Measurements from ENCODE around the gene ZNF628.
A peak's percentile ranks its signal among the peaks of the same experiment; 100 is the strongest.
"Not testable (repeated sequence)": the region's sequence is repeated elsewhere in the genome, so short reads cannot be mapped to it uniquely, and the experiment has no call there.

The ZNF628 gene

DNA sequence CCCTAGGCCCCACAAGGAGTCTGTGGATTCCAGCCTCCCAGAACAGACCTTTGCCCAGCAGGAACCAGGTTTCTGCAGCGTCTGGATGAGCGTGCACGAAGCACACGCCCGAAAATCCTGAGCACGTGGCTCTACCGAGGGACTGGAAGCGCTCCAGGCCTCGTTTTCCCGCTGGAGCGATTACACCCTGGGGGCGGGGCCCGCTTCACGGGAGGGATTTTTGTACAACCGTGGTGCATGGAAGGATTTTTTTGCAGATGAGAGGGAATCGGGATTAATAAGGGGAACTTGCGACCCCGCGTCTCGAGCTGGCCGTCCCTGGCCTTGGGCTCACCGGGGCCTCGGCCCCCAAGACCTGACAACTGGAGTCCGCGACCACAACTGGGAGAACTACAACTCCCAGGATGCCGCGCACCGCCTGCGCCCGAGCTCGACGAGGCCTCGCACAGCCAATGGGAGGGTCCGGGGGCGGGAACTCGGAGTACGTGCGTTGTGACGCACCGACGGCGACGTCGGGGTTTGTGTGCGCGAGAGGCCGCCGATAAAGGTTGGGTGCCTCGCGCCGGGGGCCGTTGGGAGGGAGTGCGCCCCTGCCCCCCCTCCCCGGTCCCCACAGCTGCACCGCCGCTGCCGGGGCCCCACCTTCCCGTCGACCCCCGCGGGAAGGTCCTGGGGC lies at the start of gene ZNF628:
Gene ZNF628, plus strand, starts transcription at position 518 of the 676 bp plus-strand sequence. CDS start 3,294 bp downstream, outside the sequence.
- peak; percentile 99 for DNase-seq

GRCh38 chr19:55431183-55431582 lies 45.2 kb upstream of the ZNF628 start:
- DNase-seq, result no peak

GRCh38 chr19:55432241-55432959 lies 44.0 kb upstream of the ZNF628 start:
- no peak for DNase-seq

DNA sequence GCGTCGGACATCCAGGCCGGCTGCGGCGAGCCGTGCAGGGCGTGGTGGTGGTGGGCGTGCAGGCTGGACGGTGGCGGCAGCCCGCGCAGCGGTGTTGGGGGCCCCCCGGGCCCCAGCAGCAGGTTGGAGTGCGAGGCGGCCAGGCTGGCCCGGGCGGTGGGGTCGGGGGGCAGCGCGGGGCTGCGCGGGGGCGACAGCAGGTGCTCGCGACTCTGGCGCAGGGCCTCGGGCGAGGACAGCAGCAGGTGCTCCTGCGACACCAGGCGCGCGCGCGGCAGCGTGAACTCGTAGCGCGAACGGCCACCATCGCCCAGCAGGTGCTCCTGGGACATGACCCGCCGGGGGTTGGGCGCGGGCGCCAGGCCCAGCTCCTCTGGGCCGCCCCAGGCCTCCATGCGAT lies 43.1 kb upstream of the ZNF628 start:
- DNase-seq, result no peak

- no peak for DNase-seq
Observed at GRCh38 chr19:55434356-55434919, 42.0 kb upstream of the ZNF628 start.

- no peak for DNase-seq
Observed at GRCh38 chr19:55435020-55435419, 41.4 kb upstream of the ZNF628 start.

DNA sequence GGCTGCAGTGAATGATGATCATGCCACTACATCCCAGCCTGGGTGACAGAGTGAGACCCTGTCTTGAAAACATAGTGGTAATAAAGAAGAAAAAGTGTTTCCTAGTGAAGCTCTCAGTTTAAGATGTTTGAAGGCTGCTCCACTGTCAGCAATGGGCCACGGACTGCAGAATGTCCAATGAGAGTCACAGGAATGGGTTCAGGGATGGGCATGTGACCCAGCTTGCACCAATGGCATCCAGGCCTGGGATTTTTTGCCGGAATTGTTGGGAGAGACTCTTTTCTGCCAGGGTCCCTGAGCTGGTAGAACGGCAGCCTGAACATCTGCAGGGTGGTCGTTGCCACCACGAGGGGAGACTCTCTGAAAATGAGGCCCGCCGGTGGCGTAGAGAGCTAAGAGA lies 39.6 kb upstream of the ZNF628 start:
- no peak for DNase-seq

- DNase-seq, result no peak
Observed at GRCh38 chr19:55437410-55437809, 39.0 kb upstream of the ZNF628 start.

- DNase-seq, result no peak
Observed at GRCh38 chr19:55439052-55439451, 37.4 kb upstream of the ZNF628 start.

DNA sequence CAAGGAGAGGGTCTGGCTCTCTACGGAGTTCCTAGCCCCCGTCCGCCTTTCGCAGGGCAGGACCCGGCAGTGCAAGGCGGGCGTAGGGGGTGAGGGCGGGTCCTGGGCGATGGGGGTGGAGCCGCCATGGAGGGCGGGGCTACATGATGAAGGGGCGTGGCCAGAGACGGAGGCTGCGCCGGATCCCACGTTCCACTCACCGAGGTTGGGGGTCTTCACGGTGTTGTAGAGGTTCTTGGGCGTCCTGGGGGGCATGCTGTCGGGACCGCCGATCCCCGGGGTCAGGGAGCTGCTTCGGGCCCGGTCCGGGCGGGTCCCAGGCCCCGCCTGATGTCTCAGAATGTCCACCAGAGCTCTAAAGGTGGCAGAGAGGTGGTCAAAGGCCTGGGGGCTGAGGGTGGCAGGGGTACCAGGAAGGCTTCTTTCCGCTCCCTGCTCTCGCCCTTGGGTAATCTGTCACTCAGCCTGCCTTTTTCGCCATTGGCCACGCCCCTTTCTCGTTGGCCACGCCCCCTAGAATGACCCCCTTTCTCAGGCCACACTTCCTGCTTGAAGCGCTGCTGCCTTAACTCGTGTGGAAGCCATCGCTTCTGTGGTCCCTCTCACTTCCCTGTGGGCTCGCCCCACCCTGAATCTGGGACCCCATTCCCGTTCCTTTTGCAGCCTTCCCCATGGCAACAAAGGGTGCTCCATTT lies 35.9 kb upstream of the ZNF628 start:
- no peak for DNase-seq

GRCh38 chr19:55441319-55441691 lies 35.1 kb upstream of the ZNF628 start:
- DNase-seq, result no peak

DNA sequence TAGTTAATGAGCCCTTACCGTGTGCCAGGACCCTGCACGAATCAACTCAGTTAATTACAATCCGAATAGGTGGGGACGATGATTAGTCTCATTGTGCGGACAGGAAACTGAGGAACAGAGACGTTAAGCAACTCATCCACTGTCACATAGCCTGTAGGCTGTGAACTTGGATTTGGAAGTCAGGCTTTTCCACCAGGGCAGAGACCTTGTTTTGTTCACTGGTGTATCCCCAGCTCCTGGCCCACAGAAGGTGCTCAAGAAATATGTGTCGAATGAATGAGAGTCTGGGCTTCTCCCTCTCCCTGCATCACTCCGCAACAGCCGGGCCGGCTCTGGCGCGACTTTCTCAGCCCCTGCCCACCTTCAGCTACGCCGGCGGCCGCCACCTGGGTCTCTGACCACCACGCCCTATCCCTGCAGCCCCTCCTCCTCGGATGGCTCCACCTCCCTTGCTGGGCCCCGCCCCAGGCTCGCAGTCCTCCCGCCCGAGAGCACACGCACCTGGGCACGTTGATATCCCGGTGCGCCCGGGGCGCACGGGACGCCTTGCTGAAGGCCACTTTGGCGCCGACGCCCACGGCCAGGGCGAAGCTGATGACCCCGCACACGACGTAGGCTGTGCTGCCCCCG lies 34.6 kb upstream of the ZNF628 start:
- no peak for DNase-seq

DNA sequence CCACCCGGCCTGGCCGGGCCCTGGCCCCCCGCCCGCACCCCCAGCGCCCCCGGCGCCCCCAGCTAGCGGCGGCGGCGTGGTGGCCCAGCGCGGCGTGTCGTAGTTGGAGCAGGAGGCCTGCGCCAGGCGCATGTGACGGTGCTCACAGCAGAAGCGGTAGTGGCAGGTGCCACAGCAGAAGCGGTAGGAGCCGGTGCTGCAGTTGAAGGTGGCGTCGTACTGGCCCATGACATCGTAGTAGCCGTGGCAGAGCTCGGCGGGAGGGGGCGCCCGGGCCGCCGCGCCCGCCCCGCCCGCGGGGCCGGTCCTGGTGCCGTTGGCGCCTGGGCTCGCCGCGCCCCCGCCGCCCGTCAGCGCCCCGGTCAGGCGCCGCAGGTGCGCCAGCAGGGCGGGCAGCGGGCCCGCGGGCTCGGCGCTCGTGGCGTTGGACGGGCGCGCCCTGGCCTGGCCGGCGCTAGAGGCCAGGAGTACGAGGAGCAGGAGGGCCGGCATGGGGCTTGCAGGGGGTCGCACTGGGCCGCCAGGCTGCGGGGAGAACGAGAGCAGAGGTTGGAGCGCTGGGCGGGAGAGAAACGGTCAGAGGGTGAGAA lies 34.0 kb upstream of the ZNF628 start:
- DNase-seq, result no peak

- no peak for DNase-seq
Observed at GRCh38 chr19:55443045-55443823, 33.2 kb upstream of the ZNF628 start, which contains the start of gene SHISA7. TSS of gene SHISA7 (minus strand) at chr19:55443300. CDS start at chr19:55442863, 437 bp downstream.

DNA sequence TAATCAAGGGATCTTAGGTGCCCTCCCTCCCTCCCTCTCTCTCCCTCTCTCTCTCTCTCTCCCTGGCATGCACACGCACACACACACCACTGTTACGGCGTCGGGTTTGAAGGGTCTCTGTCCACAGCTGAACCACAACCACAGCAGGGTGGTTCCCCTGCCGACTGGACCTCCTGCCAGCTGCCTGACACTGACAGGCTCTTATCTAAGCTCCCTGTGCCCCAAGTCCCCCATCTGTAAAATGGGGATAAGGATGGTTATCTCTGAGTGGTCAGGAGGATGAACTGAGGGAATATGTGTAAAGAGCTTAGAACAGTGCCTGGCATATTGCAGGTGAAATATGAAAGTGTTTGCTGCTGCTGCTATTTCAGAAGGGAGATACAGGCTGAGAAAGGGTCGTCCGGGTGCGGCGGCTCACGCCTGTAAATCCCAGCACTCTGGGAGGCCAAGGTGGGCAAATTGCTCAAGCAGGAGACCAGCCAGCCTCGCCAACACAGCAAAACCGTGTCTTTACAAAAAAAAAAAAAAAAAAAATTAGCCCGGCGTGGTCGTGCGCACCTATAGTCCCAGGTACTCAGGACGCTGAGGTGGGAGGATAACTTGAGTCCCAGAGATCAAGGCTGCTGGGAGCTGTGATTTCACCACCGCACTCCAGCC lies 32.5 kb upstream of the ZNF628 start:
- DNase-seq, result no peak

DNA sequence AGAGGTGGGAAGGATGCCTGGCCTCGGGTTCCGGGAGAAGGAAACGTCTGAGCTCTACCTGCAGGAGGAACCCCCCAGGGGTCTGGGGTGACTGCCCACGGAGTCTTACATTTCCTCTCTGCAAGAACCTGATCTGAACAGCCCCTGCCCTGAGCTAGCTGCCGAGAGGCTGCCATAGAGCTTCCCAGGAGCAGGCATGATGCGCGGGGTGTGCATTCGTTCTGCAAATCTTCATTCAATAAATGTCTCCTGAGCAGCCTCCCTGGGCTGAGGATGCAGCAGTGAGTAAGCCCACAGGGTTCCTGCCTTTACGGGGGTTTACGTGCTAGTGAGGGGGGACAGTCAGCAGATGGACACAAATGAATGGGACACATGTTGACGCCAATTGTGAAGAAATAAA lies 31.8 kb upstream of the ZNF628 start:
- DNase-seq, result no peak

DNA sequence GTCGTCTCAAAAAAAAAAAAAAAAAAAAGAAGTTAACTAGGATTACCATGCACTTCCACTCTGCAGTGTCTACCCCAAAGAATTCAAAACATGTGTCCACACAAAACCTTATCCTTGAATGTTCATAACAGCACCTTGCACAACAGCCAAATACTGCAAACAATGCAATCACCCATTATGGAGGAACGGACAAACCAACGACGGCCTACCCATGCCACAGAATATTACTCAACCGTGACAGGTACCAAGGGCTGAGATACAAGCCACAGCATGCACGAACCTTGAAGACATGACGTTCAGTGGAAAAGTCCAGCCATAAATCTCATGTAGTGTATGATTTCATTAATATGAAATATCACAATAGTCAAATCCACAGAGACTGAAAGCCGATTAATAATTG lies 30.4 kb upstream of the ZNF628 start:
- DNase-seq, result no peak

DNA sequence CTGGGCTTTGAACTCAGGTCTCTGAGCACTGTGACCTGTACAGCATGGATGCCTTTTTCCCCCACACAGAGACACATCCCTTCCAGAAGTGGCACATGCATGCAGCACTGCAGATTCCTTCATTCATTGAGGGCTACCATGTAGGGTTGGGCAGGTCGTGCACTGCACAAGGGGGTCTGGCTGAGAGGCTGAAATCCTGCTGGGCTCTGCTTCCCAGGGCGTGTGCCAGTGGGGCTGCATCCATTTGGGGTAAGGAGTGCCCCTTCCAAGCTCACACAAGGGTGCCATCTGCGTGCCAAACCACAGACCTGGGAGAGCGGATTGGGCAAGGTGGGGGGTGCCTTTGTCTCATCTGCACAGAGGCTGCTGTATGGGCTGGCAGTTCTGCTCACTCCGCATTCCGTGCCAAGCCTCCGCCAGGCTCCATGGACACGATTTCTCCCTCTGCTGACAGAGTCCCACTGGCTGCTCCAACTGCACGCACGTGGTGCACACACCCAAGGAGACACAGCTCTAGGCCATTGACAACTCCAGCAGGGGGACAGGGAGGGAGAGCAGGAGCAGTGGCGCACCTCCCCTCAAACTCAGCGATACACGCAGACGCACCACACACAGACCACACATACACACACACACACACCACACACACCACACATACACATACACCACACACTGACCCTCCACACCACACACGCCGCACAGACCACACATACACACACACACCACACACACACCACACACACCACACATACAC lies 28.8 kb upstream of the ZNF628 start:
- DNase-seq, result no peak

- DNase-seq, result not testable (repeated sequence)
Observed at GRCh38 chr19:55448175-55448490, 28.3 kb upstream of the ZNF628 start.

DNA sequence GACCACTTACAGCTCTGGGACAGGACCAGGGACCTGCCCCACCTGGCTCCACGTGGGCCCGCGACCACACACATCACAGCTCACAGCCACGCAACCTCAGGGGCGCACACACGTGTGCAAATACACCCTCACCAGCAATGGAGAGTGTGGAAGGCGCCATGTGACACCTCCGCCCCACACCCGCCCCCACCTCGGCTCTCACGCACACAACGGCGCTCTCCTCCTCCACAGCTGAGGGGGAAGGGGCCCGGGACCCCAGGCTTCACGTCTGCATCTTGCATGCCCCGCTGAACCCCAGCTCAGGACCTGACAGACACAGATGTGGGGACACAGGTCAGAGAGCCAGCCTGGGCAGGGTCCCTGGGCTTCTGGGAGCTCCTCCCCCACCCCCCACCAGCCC lies 26.9 kb upstream of the ZNF628 start:
- no peak for DNase-seq
